WI38 (cell line): ENCODE results near the gene TM4SF4.
A peak's percentile ranks its signal among the peaks of the same experiment; 100 is the strongest.

Experiments
- H3K4me3 ChIP-seq: 2 replicates; pipeline ENCODE4 v1.5.1; 2011; ENCODE audit warnings: low read depth, mild to moderate bottlenecking, control low read depth, low read length
- CTCF ChIP-seq: IDR thresholded peaks from 2 replicates; pipeline ENCODE4 v1.5.1; 2012; ENCODE audit warnings: low read depth, mild to moderate bottlenecking, control low read depth, low read length

The TM4SF4 gene

GRCh38 chr3:149536429-149536828, 61.9 kb downstream of the TM4SF4 start:
- no peak for TF ChIP-seq CTCF
- H3K4me3 ChIP-seq, result no peak overlapping the region

- no peak for TF ChIP-seq CTCF
- no peak overlapping the region for H3K4me3 ChIP-seq
Observed at GRCh38 chr3:149538371-149538770, 63.9 kb downstream of the TM4SF4 start.

GRCh38 chr3:149541091-149541491, 66.6 kb downstream of the TM4SF4 start:
- TF ChIP-seq CTCF, result peak; percentile 17; the same call in 1 of the 2 replicates
- H3K4me3 ChIP-seq, result no peak overlapping the region

GRCh38 chr3:149542375-149543312, 68.1 kb downstream of the TM4SF4 start:
- H3K4me3 ChIP-seq, result no peak overlapping the region

GRCh38 chr3:149545049-149545448, 70.6 kb downstream of the TM4SF4 start:
- H3K4me3 ChIP-seq, result no peak overlapping the region
- no peak for TF ChIP-seq CTCF

More at GRCh38 chr3:149542375-149543312, 68.1 kb downstream of the TM4SF4 start:
- TF ChIP-seq CTCF, result no peak

GRCh38 chr3:149547413-149547812, 72.9 kb downstream of the TM4SF4 start:
- no peak overlapping the region; the same call in none of the 2 replicates for H3K4me3 ChIP-seq

More at GRCh38 chr3:149547413-149547812, 72.9 kb downstream of the TM4SF4 start:
- TF ChIP-seq CTCF, result no peak
